Endothelial cell of umbilical vein (primary cell): ENCODE results near the gene ITSN1. TPM values are rescaled to one million over a fixed set of nuclear protein-coding genes. Genes with fewer than 3 reads are reported as not detected.
A peak's percentile ranks its signal among the peaks of the same experiment; 100 is the strongest.

Source experiments
- BruUV-seq: library from RNA; stranded (reverse); fragments of 400-500 nt; replicated peaks from 2 replicates; lab custom pipeline; 2021; lab: Mats Ljungman, UMichigan
- CTCF ChIA-PET: fragments of 300-600, 350-600 bp; sonication (Branson Sonifier 250); formaldehyde crosslinking; loops from one replicate; lab custom pipeline; 2021; ENCODE audit warnings: antibody characterized with exemption, inconsistent platforms; lab: Charles Lee
- POLR2A ChIA-PET: fragments of 300-600, 350-600 bp; sonication (Branson Sonifier 250); formaldehyde crosslinking; loops from one replicate; lab custom pipeline; 2021; ENCODE audit warnings: antibody characterized with exemption, inconsistent platforms; lab: Charles Lee
- DNase-seq: peaks from one replicate; pipeline ENCODE4 v3.0.0-alpha.2; 2011; ENCODE audit warnings: low read depth, low spot score
- FAIRE-seq: peaks from 2 replicates; lab custom pipeline; 2011; peaks lifted over from hg19 to GRCh38; lab: Jason Lieb, UNC
- H2AFZ ChIP-seq: 2 replicates; pipeline ENCODE4 v1.6.0; 2012; ENCODE audit warnings: low read depth, low read length, control low read depth, inconsistent platforms
- H3K27ac ChIP-seq: 2 replicates; pipeline ENCODE4 v1.5.1; 2011; ENCODE audit warnings: low read depth, mild to moderate bottlenecking, control low read depth, low read length, moderate library complexity; ENCODE audit not compliant: insufficient read depth
- H3K27me3 ChIP-seq, 2 experiments: 2 replicates each; pipeline versions ENCODE4 v1.6.0 to v1.6.1; 2011; ENCODE audit warnings: low read length in 2 of 2, mixed read lengths in 1 of 2; ENCODE audit not compliant: control insufficient read depth in 2 of 2, insufficient read depth in 2 of 2
- H3K36me3 ChIP-seq, 2 experiments: 2 replicates in 1 of 2; 3 replicates in 1 of 2; pipeline ENCODE4 v1.5.1; 2011; ENCODE audit warnings: low read length in 2 of 2, mild to moderate bottlenecking in 1 of 2, moderate library complexity in 1 of 2; ENCODE audit not compliant: control insufficient read depth in 2 of 2, insufficient read depth in 2 of 2; ENCODE audit errors: extremely low read depth in 1 of 2
- H3K4me1 ChIP-seq: 3 replicates; pipeline ENCODE4 v1.5.1; 2011; ENCODE audit warnings: mild to moderate bottlenecking, low read length; ENCODE audit not compliant: control insufficient read depth, insufficient read depth; ENCODE audit errors: extremely low read depth
- H3K4me2 ChIP-seq: 2 replicates; pipeline ENCODE4 v1.6.1; 2011; ENCODE audit warnings: low read length, control low read depth, mixed read lengths; ENCODE audit not compliant: insufficient read depth
- H3K4me3 ChIP-seq, 3 experiments: fragments of 200-600 bp in 1 of 3; sonication (generic), shearing (Covaris generic) in 1 of 3; replicated peaks in 1 of 3; 2 replicates each; pipeline ENCODE4 v1.5.1; 2011 to 2016; ENCODE audit warnings: control low read depth in 3 of 3, low read length in 3 of 3, mild to moderate bottlenecking in 2 of 3, inconsistent platforms in 1 of 3, low read depth in 1 of 3, moderate library complexity in 1 of 3; ENCODE audit not compliant: insufficient read depth in 1 of 3
- H3K79me2 ChIP-seq: 2 replicates; pipeline ENCODE4 v1.6.0; 2012; ENCODE audit warnings: low read length, inconsistent platforms; ENCODE audit not compliant: control insufficient read depth, insufficient read depth
- H3K9ac ChIP-seq: replicated peaks from 2 replicates; pipeline ENCODE3; 2011; ENCODE audit warnings: low read length, control low read depth; ENCODE audit not compliant: insufficient read depth; ENCODE audit errors: extremely low read depth
- H3K9me1 ChIP-seq: replicated peaks from 3 replicates; pipeline ENCODE4 v1.6.0; 2011; ENCODE audit warnings: mild to moderate bottlenecking, low read length; ENCODE audit not compliant: control insufficient read depth, insufficient read depth; ENCODE audit errors: extremely low read depth
- H3K9me3 ChIP-seq: replicated peaks from 2 replicates; pipeline ENCODE4 v1.5.1; 2012; ENCODE audit warnings: low read length, inconsistent platforms; ENCODE audit not compliant: control insufficient read depth, insufficient read depth
- H4K20me1 ChIP-seq: replicated peaks from 2 replicates; pipeline ENCODE3; 2011; ENCODE audit warnings: mild to moderate bottlenecking, low read length; ENCODE audit not compliant: control insufficient read depth, insufficient read depth; ENCODE audit errors: extremely low read depth
- EZH2 ChIP-seq: IDR thresholded peaks from 2 replicates; pipeline ENCODE4 v1.6.1; 2012; ENCODE audit warnings: borderline replicate concordance, low read depth, mild to moderate bottlenecking, moderate library complexity, low read length, inconsistent platforms; ENCODE audit not compliant: severe bottlenecking
- FOS ChIP-seq: IDR thresholded peaks from 2 replicates; pipeline ENCODE4 v1.6.1; 2011; ENCODE audit warnings: mild to moderate bottlenecking, low read length, moderate library complexity, borderline replicate concordance; ENCODE audit not compliant: insufficient read depth
- GATA2 ChIP-seq: IDR thresholded peaks from 2 replicates; pipeline ENCODE4 v1.7.0; 2011; ENCODE audit warnings: low read depth, mild to moderate bottlenecking, moderate library complexity, mixed read lengths, low read length; ENCODE audit not compliant: insufficient read length, insufficient read depth
- JUN ChIP-seq: IDR thresholded peaks from 2 replicates; pipeline ENCODE4 v1.6.1; 2011; ENCODE audit warnings: borderline replicate concordance, low read depth; ENCODE audit not compliant: insufficient read length, insufficient read depth
- MYC ChIP-seq: IDR thresholded peaks from one replicate; pipeline ENCODE4 v1.6.1; 2011; ENCODE audit warnings: mild to moderate bottlenecking, low read depth, low read length
- POLR2A ChIP-seq: IDR thresholded peaks from 2 replicates; pipeline ENCODE4 v1.6.1; 2012; ENCODE audit warnings: low read depth, mild to moderate bottlenecking, control low read depth, low read length
- POLR2AphosphoS5 ChIP-seq: IDR thresholded peaks from 2 replicates; pipeline ENCODE4 v1.6.1; 2012; ENCODE audit warnings: low read depth, mild to moderate bottlenecking, control low read depth, low read length, moderate library complexity; ENCODE audit not compliant: insufficient read depth
- dilution Hi-C: fragments of 300-500 bp; cut with MboI; formaldehyde crosslinking; loops from one replicate; pipeline ENCODE4 v1.15.0; 2019; ENCODE audit warnings: low sequenced_read_pairs; ENCODE audit not compliant: extremely low pct_ligation_motif_present
- intact Hi-C: fragments of 100-400 bp; cut with micrococcal nuclease; formaldehyde crosslinking; loops from one replicate; pipeline ENCODE4 v1.10.0; 2022
- polyA plus RNA-seq, 4 experiments: library from polyadenylated mRNA; depleted of rRNA in 3 of 4; stranded (reverse) in 3 of 4; unstranded in 1 of 4; fragments of >200 nt; gene quantifications; 2 replicates each; pipeline versions ENCODE4 v1.2.1 to v1.2.3, GENCODE V29; 2011 to 2012; ENCODE audit warnings: missing spikeins in 1 of 4
- total RNA-seq: library from RNA; stranded (reverse); gene quantifications from 2 replicates; pipeline ENCODE4 v1.2.3, GENCODE V29; 2021
- TF ChIP-seq, protein P1 (sequence below): IDR thresholded peaks from 2 replicates; pipeline ENCODE4 v1.6.1; 2011; ENCODE audit not compliant: insufficient read depth, insufficient read length
- TF ChIP-seq, protein P2 (sequence below), 2 donors: IDR thresholded peaks; 1 replicate in 1 of 2; 2 replicates in 1 of 2; pipeline ENCODE4 v1.5.1; 2011; ENCODE audit warnings: low read length in 2 of 2, mild to moderate bottlenecking in 2 of 2, moderate library complexity in 2 of 2, control low read depth in 1 of 2, inconsistent platforms in 1 of 2, low read depth in 1 of 2; ENCODE audit not compliant: insufficient read depth in 1 of 2; ENCODE audit errors: extremely low read depth in 1 of 2

The ITSN1 gene
- total and polyA plus RNA-seq, 2 donors (not counting 3 experiments of a cell fraction or from before 2014, with no cell fraction given): 72.2 to 86.8 TPM

DNA sequence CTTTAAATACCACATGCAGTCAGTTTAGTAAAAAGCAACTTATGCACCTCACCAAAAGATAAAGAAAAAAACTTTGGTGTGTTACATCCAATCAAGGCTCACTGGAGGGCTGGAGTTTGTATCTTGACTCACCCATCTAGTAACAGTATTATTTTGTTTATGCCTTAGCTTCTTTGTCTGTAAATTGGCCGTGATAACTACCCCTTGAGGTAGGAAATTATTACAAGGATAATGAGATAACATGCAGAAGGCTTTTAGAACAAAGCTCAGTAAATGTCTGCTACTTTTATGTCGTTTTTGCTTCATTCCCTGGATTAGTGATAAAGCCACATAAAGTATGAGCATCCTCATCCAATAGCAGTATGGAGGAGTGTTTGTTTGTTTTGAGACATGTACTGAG lies 178.5 kb downstream of the ITSN1 start:
- Histone ChIP-seq H3K4me2 (no peak overlapping the region), H3K9me3 (no peaks in the 10 kb centered on the region), H3K9ac (no peak overlapping the region), H3K4me3 (no peak overlapping the region), H3K27me3 (no peaks in the 10 kb centered on the region), H4K20me1 (no peaks in the 10 kb centered on the region), H3K4me1 (no peaks in the 10 kb centered on the region), H3K79me2 (no peaks in the 10 kb centered on the region), H3K9me1 (no peaks in the 10 kb centered on the region), H2AFZ (no peak overlapping the region), H3K27ac (no peak overlapping the region), H3K36me3 (peaks cover 10 to 32% of the 10 kb centered on the region in 2 experiments)
- no TSS peak for BruUV-seq
- DNase-seq: no peak
- TF ChIP-seq, protein P1, sequence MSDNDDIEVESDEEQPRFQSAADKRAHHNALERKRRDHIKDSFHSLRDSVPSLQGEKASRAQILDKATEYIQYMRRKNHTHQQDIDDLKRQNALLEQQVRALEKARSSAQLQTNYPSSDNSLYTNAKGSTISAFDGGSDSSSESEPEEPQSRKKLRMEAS: no peak
- TF ChIP-seq POLR2AphosphoS5: no peak
- peak; percentile 12 for FAIRE-seq
- CTCF ChIA-PET: interaction anchor here (0.7 to 1.7 kb wide), 3 partner anchors 9 to 74 kb away, joined by 3 to 10 read pairs (median 4); no protein-coding TSS in a partner anchor
- dilution Hi-C loops (no loop called here), intact Hi-C loops (no loop called here)
- POLR2A ChIA-PET: no interaction called here

DNA sequence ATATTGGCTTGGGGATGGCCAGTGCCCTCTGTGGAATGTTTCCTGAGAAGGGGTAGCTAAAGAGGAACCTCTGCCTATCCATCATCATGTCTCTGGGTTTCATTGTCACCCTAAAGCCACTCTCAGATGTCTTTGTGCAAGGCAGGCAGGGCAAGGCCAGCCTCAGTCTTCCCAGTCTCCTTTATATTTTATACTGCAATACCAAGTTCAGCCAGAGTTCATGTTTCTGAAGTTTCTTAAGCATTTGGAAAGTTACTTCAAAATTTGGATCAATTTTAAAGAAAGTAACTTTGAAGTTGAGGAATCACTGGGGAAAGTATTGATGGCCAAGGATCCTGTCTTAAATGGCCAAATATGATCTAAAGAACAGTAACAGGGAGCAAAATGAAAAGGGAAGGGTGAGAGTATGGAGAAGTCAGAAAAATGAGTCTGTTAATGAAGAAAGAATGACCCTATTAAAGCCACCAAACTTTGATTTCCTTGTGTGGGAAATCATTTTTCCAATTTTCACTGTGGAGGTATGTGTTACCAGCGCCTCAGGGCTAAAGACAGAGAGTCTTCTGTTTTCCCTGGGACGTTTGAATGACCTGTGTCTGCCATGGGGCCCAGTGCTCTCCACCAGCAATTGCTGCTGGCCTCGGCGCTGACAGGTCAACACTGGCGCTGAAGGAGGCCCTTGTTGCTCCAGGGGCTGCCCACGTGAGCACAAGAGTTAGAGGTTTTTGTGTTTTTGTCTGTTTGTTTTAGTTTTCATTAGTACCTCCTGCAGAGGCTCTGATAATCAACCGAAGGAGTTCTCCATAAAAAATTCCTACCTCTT lies 179.4 kb downstream of the ITSN1 start:
- BruUV-seq: no TSS peak
- H3K36me3 ChIP-seq: peaks cover 6 to 26% of the 10 kb centered on the region in 2 experiments
- intact Hi-C loops: no loop called here
- ChIA-PET POLR2A (no interaction called here), CTCF (interaction anchor here (0.7 to 1.7 kb wide), 4 partner anchors 10 to 74 kb away, joined by 3 to 10 read pairs (median 4); no protein-coding TSS in a partner anchor)
- no peak overlapping the region for H3K4me2 ChIP-seq
- H3K4me1 ChIP-seq: no peaks in the 10 kb centered on the region
- no peaks in the 10 kb centered on the region for H4K20me1 ChIP-seq
- no peak overlapping the region for H2AFZ ChIP-seq
- H3K27ac ChIP-seq: no peak overlapping the region
- TF ChIP-seq, protein P1: no peak
- TF ChIP-seq EZH2 (no peak), POLR2A (no peak), MYC (no peak), FOS (no peak), GATA2 (no peak), POLR2AphosphoS5 (no peak), JUN (no peak)
- TF ChIP-seq, protein P2, sequence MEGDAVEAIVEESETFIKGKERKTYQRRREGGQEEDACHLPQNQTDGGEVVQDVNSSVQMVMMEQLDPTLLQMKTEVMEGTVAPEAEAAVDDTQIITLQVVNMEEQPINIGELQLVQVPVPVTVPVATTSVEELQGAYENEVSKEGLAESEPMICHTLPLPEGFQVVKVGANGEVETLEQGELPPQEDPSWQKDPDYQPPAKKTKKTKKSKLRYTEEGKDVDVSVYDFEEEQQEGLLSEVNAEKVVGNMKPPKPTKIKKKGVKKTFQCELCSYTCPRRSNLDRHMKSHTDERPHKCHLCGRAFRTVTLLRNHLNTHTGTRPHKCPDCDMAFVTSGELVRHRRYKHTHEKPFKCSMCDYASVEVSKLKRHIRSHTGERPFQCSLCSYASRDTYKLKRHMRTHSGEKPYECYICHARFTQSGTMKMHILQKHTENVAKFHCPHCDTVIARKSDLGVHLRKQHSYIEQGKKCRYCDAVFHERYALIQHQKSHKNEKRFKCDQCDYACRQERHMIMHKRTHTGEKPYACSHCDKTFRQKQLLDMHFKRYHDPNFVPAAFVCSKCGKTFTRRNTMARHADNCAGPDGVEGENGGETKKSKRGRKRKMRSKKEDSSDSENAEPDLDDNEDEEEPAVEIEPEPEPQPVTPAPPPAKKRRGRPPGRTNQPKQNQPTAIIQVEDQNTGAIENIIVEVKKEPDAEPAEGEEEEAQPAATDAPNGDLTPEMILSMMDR (IDR thresholded peaks at IDR 0.05; ENCODE audit: extremely low read depth in 1 of 2, insufficient read depth in 1 of 2, low read depth in 1 of 2, low read length in 2 of 2): no peak
- no peaks in the 10 kb centered on the region for H3K27me3 ChIP-seq
- no peaks in the 10 kb centered on the region for H3K79me2 ChIP-seq
- H3K9me1 ChIP-seq: no peaks in the 10 kb centered on the region
- FAIRE-seq: no peak
- DNase-seq: no peak
- no peak overlapping the region for H3K4me3 ChIP-seq
- no peaks in the 10 kb centered on the region for H3K9me3 ChIP-seq
- no peak overlapping the region for H3K9ac ChIP-seq
- dilution Hi-C loops: no loop called here
